Camera-type eye (tissue), 1 donor: Measurements from ENCODE around the gene NEUROD1. TPM values are rescaled to one million over a fixed set of nuclear protein-coding genes. Genes with fewer than 3 reads are reported as not detected.

Source experiments
- total RNA-seq: library from RNA; depleted of rRNA; stranded (reverse); fragments of >200 nt; gene quantifications from one replicate; pipeline ENCODE4 v1.2.3, GENCODE V29; 2014

NEUROD1 gene
- total RNA-seq = 188 TPM

DNA sequence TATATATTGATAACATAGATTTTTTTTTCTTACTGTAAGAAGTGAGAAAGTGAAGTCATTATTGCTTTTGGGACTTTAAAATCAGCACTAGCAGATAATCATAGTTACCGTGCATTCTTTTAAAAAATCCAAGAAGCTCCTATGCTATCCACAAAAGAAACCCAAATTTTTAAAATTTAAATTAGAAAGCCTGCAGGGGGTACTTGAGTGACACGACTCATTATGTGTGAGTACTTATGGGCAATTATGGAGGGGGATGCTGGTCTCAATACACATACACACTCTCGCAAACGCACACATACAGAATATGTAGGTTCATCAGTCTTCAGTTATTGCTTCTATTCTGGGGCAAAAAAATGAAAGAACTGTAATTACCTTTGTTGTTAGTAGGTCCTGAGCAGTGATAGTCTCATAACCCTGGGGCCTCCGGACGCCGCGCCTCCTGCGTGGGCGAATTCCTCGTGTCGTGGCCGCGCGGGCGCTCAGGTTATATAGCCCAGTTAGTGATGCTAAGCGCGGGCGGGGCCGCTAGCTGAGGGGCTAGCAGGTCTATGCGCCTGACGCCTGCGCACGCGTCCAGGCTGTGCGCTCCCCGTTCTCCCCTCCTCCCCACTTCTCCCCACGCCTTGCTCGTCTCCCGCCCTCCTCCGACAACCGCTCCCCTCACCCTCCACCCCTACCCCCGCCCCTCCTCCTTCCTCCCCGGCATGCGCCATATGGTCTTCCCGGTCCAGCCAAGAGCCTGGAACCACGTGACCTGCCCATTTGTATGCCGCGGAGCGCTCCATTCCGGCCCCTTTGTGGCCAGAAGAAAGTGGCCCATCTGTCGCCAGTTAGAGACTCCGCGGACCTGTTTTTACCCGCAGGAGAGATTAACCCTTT, at the start of gene NEUROD1:
Gene NEUROD1 (minus strand): TSS at position 463 of the 882 bp plus-strand sequence. CDS start 1,657 bp downstream, outside the sequence.

DNA sequence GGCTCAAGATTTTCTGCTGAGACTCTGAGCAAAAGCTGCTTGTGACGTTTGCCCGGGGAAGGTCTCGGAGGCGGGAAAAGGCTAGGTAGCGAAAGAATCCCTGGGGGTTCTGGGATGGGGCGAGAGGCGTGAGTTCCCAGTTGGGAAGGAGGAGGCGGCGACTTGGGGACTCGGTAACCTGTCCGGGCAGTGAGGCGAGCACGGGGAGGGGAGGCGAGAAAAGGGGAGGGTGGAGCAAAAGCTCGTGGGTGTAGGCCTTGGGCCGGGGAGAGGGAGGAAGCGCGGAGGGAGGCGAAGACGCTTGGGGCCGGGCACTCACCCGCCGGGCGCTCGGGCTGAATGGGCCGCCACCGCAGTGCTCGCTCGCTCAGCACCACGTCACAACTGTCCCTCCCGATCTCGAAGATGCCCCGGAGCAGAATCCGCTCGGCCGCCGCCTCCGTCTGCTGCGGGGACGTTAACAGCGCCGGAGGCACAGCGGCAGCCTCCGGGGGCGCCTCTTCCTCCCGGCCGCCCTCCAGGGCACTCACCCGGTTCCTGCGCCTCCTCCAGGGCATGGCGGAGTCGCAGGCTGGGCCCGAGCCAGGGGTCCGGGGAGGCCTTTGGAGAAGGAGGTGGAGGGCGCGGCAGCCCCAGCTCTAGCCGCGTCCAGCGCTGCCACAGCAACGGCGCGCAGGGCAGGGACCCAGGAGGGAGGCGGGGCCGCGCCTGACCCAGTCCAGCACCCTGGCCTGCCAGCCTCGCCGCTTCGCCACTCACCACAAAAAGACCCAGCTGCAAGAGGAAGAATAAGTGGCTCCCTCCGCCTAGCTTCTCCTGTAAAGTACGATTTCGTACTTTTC, 23.6 kb downstream of the NEUROD1 start, which contains the start of gene CERKL:
Gene CERKL (minus strand): TSS at position 656 of the 842 bp plus-strand sequence. CDS start 99 bp downstream, at position 557.

Other genes with a start within 250 kb of the NEUROD1 start
- 27.0 TPM for gene ITGA4, start 223.1 kb downstream of the NEUROD1 start, total RNA-seq
- gene CERKL, start 23.4 kb downstream of the NEUROD1 start, total RNA-seq = 39.1 TPM
- 160 TPM for gene ITPRID2, start 211.2 kb upstream of the NEUROD1 start, total RNA-seq